Measurements from ENCODE around the gene TGFBR3L. TPM values are rescaled to one million over a fixed set of nuclear protein-coding genes. Genes with fewer than 3 reads are reported as not detected.
A peak's percentile ranks its signal among the peaks of the same experiment; 100 is the strongest.

TGFBR3L gene
- total RNA-seq, 5 donors from 2014 or later (not counting 1 experiment from before 2014, with no cell fraction given) = 0.76 to 4.5 (median 1.3) TPM

- H3K27ac ChIP-seq (ENCODE audit: low read length) = peak overlapping the region; percentile 76
- H3K36me3 ChIP-seq (ENCODE audit: control insufficient read depth in 2 of 2, extremely low read depth in 1 of 2, insufficient read depth in 1 of 2, low read length in 1 of 2) = no peaks in the 10 kb centered on the region
- H3K4me1 ChIP-seq (ENCODE audit: control insufficient read depth in 1 of 2, extremely low read depth in 1 of 2, insufficient read depth in 2 of 2, low read length in 2 of 2) = peaks cover 3 to 65% of the 10 kb centered on the region in 2 experiments
- H3K9me3 Mint-ChIP-seq = no peaks in the 10 kb centered on the region
- DNase-seq = peak; percentile 70 to 96 (median 82)
- H3K36me3 Mint-ChIP-seq = no peaks in the 10 kb centered on the region
- H3K27me3 Mint-ChIP-seq = peaks cover 17 to 24% of the 10 kb centered on the region in 2 donors
- under 1% methylated on average over 66 of the region's 67 CpGs for WGBS (ENCODE audit: insufficient coverage)
- H3K4me3 Mint-ChIP-seq = peak overlapping the region; percentile 75 to 80 (median 76)
- H3K27me3 ChIP-seq (replicated peaks in 1 of 2; ENCODE audit: control insufficient read depth in 2 of 2, extremely low read depth in 1 of 2, insufficient read depth in 2 of 2, low read length in 1 of 2) = peaks cover 0 to 75% of the 10 kb centered on the region in 2 experiments
- CTCF ChIA-PET = interaction anchor here (0.7 to 1.9 kb wide), 16 partner anchors 8 to 800 kb away, joined by 3 to 32 read pairs (median 4); partner anchors contain the start of genes CERS4 (in 1 of the 2), MAP2K7 (in 1 of the 2), PNPLA6 (in 1 of the 2) and SNAPC2 (in 1 of the 2)
- H3K27ac Mint-ChIP-seq = peak overlapping the region; percentile 23 to 88
- no peaks in the 10 kb centered on the region for H3K9me3 ChIP-seq
- peak; percentile 74 to 85 (median 83) for ATAC-seq (replicated peaks in 1 of 4)
- POLR2A ChIA-PET = interaction anchor here (0.5 to 0.9 kb wide), 6 partner anchors 18 to 1910 kb away, joined by 3 to 5 read pairs (median 4); partner anchors contain the start of gene SNAPC2 (in 1 of the 2)
- peak overlapping the region; percentile 58 to 59 for H3K4me3 ChIP-seq (ENCODE audit: control insufficient read depth in 1 of 2, extremely low read depth in 1 of 2, low read length in 1 of 2)
- peaks cover 35 to 48% (median 37%) of the 10 kb centered on the region in 3 donors for H3K4me1 Mint-ChIP-seq
These were observed 45.8 kb upstream of the TGFBR3L start for GRCh38 chr19:7868671-7869452.

GRCh38 chr19:7869453-7869909 lies 45.1 kb upstream of the TGFBR3L start:
- under 1% methylated on average over 47 of the region's 47 CpGs for WGBS (ENCODE audit: insufficient coverage)
- Mint-ChIP-seq H3K4me1 (peaks cover 36 to 44% (median 37%) of the 10 kb centered on the region in 3 donors), H3K4me3 (peak overlapping the region; percentile 67 to 80 (median 68)), H3K27ac (no peak overlapping the region), H3K27me3 (peaks cover 17 to 24% of the 10 kb centered on the region in 2 donors), H3K9me3 (no peaks in the 10 kb centered on the region), H3K36me3 (no peaks in the 10 kb centered on the region)
- POLR2A ChIA-PET = interaction anchor here (0.5 to 0.9 kb wide), 4 partner anchors 30 to 1965 kb away, joined by 3 to 5 read pairs (median 4); no protein-coding TSS in a partner anchor
- DNase-seq (peak; percentile 52 to 91 (median 75)), ATAC-seq (replicated peaks in 1 of 4) (peak; percentile 70 to 80 (median 74))
- no peaks in the 10 kb centered on the region for H3K9me3 ChIP-seq
- H3K27me3 ChIP-seq (replicated peaks in 1 of 2; ENCODE audit: control insufficient read depth in 2 of 2, extremely low read depth in 1 of 2, insufficient read depth in 2 of 2, low read length in 1 of 2) = peaks cover 0 to 73% of the 10 kb centered on the region in 2 experiments
- peak overlapping the region; percentile 15 to 43 for H3K4me3 ChIP-seq (ENCODE audit: control insufficient read depth in 1 of 2, extremely low read depth in 1 of 2, low read length in 1 of 2)
- CTCF ChIA-PET = interaction anchor here (0.6 to 1.9 kb wide), 17 partner anchors 9 to 800 kb away, joined by 3 to 32 read pairs (median 4); partner anchors contain the start of genes CERS4 (in 1 of the 2), MAP2K7 (in 1 of the 2), PNPLA6 (in 1 of the 2) and SNAPC2 (in 1 of the 2)
- no peak overlapping the region for H3K27ac ChIP-seq (ENCODE audit: low read length)
- no peaks in the 10 kb centered on the region for H3K36me3 ChIP-seq (ENCODE audit: control insufficient read depth in 2 of 2, extremely low read depth in 1 of 2, insufficient read depth in 1 of 2, low read length in 1 of 2)
- peaks cover 3 to 68% of the 10 kb centered on the region in 2 experiments for H3K4me1 ChIP-seq (ENCODE audit: control insufficient read depth in 1 of 2, extremely low read depth in 1 of 2, insufficient read depth in 2 of 2, low read length in 2 of 2)

GRCh38 chr19:7869910-7870511 lies 44.6 kb upstream of the TGFBR3L start:
- peak; percentile 3 to 32 (median 16) for ATAC-seq (replicated peaks in 1 of 4)
- H3K27me3 Mint-ChIP-seq = peaks cover 17 to 20% of the 10 kb centered on the region in 2 donors
- Histone ChIP-seq H3K36me3 (ENCODE audit: control insufficient read depth in 2 of 2, extremely low read depth in 1 of 2, insufficient read depth in 1 of 2, low read length in 1 of 2) (no peaks in the 10 kb centered on the region), H3K27ac (ENCODE audit: low read length) (no peak overlapping the region), H3K4me3 (ENCODE audit: control insufficient read depth in 1 of 2, extremely low read depth in 1 of 2, low read length in 1 of 2) (peak overlapping the region; percentile 15 to 23), H3K9me3 (no peaks in the 10 kb centered on the region), H3K4me1 (ENCODE audit: control insufficient read depth in 1 of 2, extremely low read depth in 1 of 2, insufficient read depth in 2 of 2, low read length in 2 of 2) (peaks cover 5 to 68% of the 10 kb centered on the region in 2 experiments), H3K27me3 (replicated peaks in 1 of 2; ENCODE audit: control insufficient read depth in 2 of 2, extremely low read depth in 1 of 2, insufficient read depth in 2 of 2, low read length in 1 of 2) (peaks cover 0 to 73% of the 10 kb centered on the region in 2 experiments)
- CTCF ChIA-PET = interaction anchor here (0.6 to 1.9 kb wide), 15 partner anchors 9 to 801 kb away, joined by 3 to 32 read pairs (median 4); partner anchors contain the start of genes MAP2K7 (in 1 of the 2), PNPLA6 (in 1 of the 2), SNAPC2 (in 1 of the 2) and TIMM44 (in 1 of the 2)
- H3K4me3 Mint-ChIP-seq = peak overlapping the region; percentile 60 to 80 (median 64)
- no peaks in the 10 kb centered on the region for H3K36me3 Mint-ChIP-seq
- DNase-seq = peak in 33 of 35 experiments; percentile 23 to 73 (median 63)
- POLR2A ChIA-PET = interaction anchor here (0.6 to 0.9 kb wide), 2 partner anchors 30 to 1965 kb away, joined by 3 to 4 read pairs; no protein-coding TSS in a partner anchor
- no peaks in the 10 kb centered on the region for H3K9me3 Mint-ChIP-seq
- H3K27ac Mint-ChIP-seq = peak overlapping the region in 1 of 2 donors; percentile 48
- WGBS (ENCODE audit: insufficient coverage) = 15% methylated on average over 20 of the region's 30 CpGs
- H3K4me1 Mint-ChIP-seq = peaks cover 33 to 44% (median 37%) of the 10 kb centered on the region in 3 donors

- ATAC-seq (replicated peaks in 1 of 4) (no peak), DNase-seq (peak in 31 of 35 experiments; percentile 39 to 70 (median 56))
- Mint-ChIP-seq H3K36me3 (no peaks in the 10 kb centered on the region), H3K4me1 (peaks cover 26 to 38% (median 32%) of the 10 kb centered on the region in 3 donors), H3K27ac (no peak overlapping the region), H3K4me3 (peak overlapping the region; percentile 40 to 80 (median 41)), H3K9me3 (no peaks in the 10 kb centered on the region), H3K27me3 (peaks cover 13 to 17% of the 10 kb centered on the region in 2 donors)
- Histone ChIP-seq H3K27me3 (replicated peaks in 1 of 2; ENCODE audit: control insufficient read depth in 2 of 2, extremely low read depth in 1 of 2, insufficient read depth in 2 of 2, low read length in 1 of 2) (peaks cover 0 to 71% of the 10 kb centered on the region in 2 experiments), H3K9me3 (no peaks in the 10 kb centered on the region), H3K36me3 (ENCODE audit: control insufficient read depth in 2 of 2, extremely low read depth in 1 of 2, insufficient read depth in 1 of 2, low read length in 1 of 2) (no peaks in the 10 kb centered on the region), H3K27ac (ENCODE audit: low read length) (no peak overlapping the region), H3K4me1 (ENCODE audit: control insufficient read depth in 1 of 2, extremely low read depth in 1 of 2, insufficient read depth in 2 of 2, low read length in 2 of 2) (peaks cover 5 to 63% of the 10 kb centered on the region in 2 experiments), H3K4me3 (ENCODE audit: control insufficient read depth in 1 of 2, extremely low read depth in 1 of 2, low read length in 1 of 2) (no peak overlapping the region)
- 45% methylated on average over 10 of the region's 11 CpGs for WGBS (ENCODE audit: insufficient coverage)
- POLR2A ChIA-PET = no interaction called here
- CTCF ChIA-PET = interaction anchor here in 1 of 2 donors (0.6 to 0.8 kb wide), 3 partner anchors 33 to 74 kb away, joined by 3 to 9 read pairs (median 3); partner anchors contain the start of gene MAP2K7
These were observed 43.8 kb upstream of the TGFBR3L start for GRCh38 chr19:7870571-7871436.

- Histone ChIP-seq H3K27me3 (replicated peaks in 1 of 2; ENCODE audit: control insufficient read depth in 2 of 2, extremely low read depth in 1 of 2, insufficient read depth in 2 of 2, low read length in 1 of 2) (peaks cover 0 to 65% of the 10 kb centered on the region in 2 experiments), H3K4me1 (ENCODE audit: control insufficient read depth in 1 of 2, extremely low read depth in 1 of 2, insufficient read depth in 2 of 2, low read length in 2 of 2) (peaks cover 5 to 63% of the 10 kb centered on the region in 2 experiments), H3K27ac (ENCODE audit: low read length) (no peak overlapping the region), H3K36me3 (ENCODE audit: control insufficient read depth in 2 of 2, extremely low read depth in 1 of 2, insufficient read depth in 1 of 2, low read length in 1 of 2) (no peaks in the 10 kb centered on the region), H3K9me3 (no peaks in the 10 kb centered on the region), H3K4me3 (ENCODE audit: control insufficient read depth in 1 of 2, extremely low read depth in 1 of 2, low read length in 1 of 2) (peak overlapping the region in 1 of 2 donors; percentile 2)
- Mint-ChIP-seq H3K9me3 (no peaks in the 10 kb centered on the region), H3K36me3 (no peaks in the 10 kb centered on the region), H3K27me3 (peaks cover 13 to 19% of the 10 kb centered on the region in 2 donors), H3K27ac (peak overlapping the region in 1 of 2 donors; percentile 32), H3K4me1 (peaks cover 26 to 38% (median 32%) of the 10 kb centered on the region in 3 donors), H3K4me3 (peak overlapping the region; percentile 40 to 80 (median 41))
- ChIA-PET POLR2A (no interaction called here), CTCF (interaction anchor here in 1 of 2 donors (0.7 to 0.8 kb wide), 2 partner anchors 32 to 191 kb away, joined by 3 read pairs; partner anchors contain the start of genes MAP2K7 and TRAPPC5)
- DNase-seq (peak in 34 of 35 experiments; percentile 52 to 94 (median 89)), ATAC-seq (replicated peaks in 1 of 4) (peak in 1 of 4 experiments; percentile 4)
- 12% methylated on average over 33 of the region's 33 CpGs for WGBS (ENCODE audit: insufficient coverage)
These were observed 43.0 kb upstream of the TGFBR3L start for GRCh38 chr19:7871437-7872305.
